A673 (cell line): ENCODE measurements around the gene FNIP1.

Experiments used
- CTCF ChIP-seq: fragments of 300-800, 200-600 bp; sonication (generic); conservative IDR thresholded peaks from 2 replicates; pipeline ENCODE4 v1.5.1; 2017; ENCODE audit warnings: low read depth, mild to moderate bottlenecking, antibody characterized with exemption, low read length, moderate library complexity, mixed read lengths
- EZH2 ChIP-seq: fragments of 200-600 bp; sonication (generic); IDR thresholded peaks from 2 replicates; pipeline ENCODE4 v1.6.1; 2017; ENCODE audit warnings: borderline replicate concordance, low read depth, mild to moderate bottlenecking, mixed read lengths, antibody characterized with exemption, low read length; ENCODE audit not compliant: poor library complexity, severe bottlenecking

- TF ChIP-seq CTCF: no peak
- TF ChIP-seq EZH2: no peak
These were observed 3.9 kb downstream of the FNIP1 start for GRCh38 chr5:131792896-131793295.
